ENCODE data around the gene RNF43. TPM values are rescaled to one million over a fixed set of nuclear protein-coding genes. Genes with fewer than 3 reads are reported as not detected.

Gene RNF43
- total and polyA plus RNA-seq, 2 of the 13 experiments (the other 11 are each of a cell fraction or from before 2014, with no cell fraction given) = 31.0 to 53.4 TPM

GRCh38 chr17:58394534-58395223, 22.7 kb downstream of the RNF43 start (continued):
- TF ChIP-seq GABPB1 (CRISPR knock-in tag; IDR thresholded peaks at IDR 0.05) (peak; percentile 37; the same call in 1 of the 2 replicates), MYNN (CRISPR knock-in tag; IDR thresholded peaks at IDR 0.05; ENCODE audit: low read depth) (peak; percentile 83; the same call in 1 of the 2 replicates), KDM2A (CRISPR knock-in tag; IDR thresholded peaks at IDR 0.05; ENCODE audit: borderline replicate concordance, low read depth) (peak; percentile 26; the same call in 1 of the 2 replicates), EED (CRISPR knock-in tag; IDR thresholded peaks at IDR 0.05) (no peak), KLF12 (CRISPR knock-in tag; IDR thresholded peaks at IDR 0.05; ENCODE audit: borderline replicate concordance) (no peak), SYNCRIP (IDR thresholded peaks at IDR 0.05; ENCODE audit: insufficient read depth, low read depth, low read length) (no peak), DMTF1 (CRISPR knock-in tag; IDR thresholded peaks at IDR 0.05) (no peak), FUBP1 (CRISPR knock-in tag; IDR thresholded peaks at IDR 0.05; ENCODE audit: borderline replicate concordance) (0 out of 2 replicates have a peak, but pooled peaks have one; percentile 72), ZBTB40 (IDR thresholded peaks at IDR 0.05) (no peak), ZBTB40 (CRISPR knock-in tag; IDR thresholded peaks at IDR 0.05) (no peak), PRDM4 (CRISPR knock-in tag; IDR thresholded peaks at IDR 0.05; ENCODE audit: borderline replicate concordance) (no peak), ARID2 (CRISPR knock-in tag; IDR thresholded peaks at IDR 0.05; ENCODE audit: borderline replicate concordance) (0 out of 2 replicates have a peak, but pooled peaks have one; percentile 49)
